Erythroblast (primary cell): ENCODE measurements around the gene TSPAN9.

Source experiments
- DNase-seq, 2 experiments: peaks; one replicate each; lab custom pipeline; 2025; lab: John Stamatoyannopoulos, UW
- GATA1 ChIP-seq: IDR thresholded peaks from 2 replicates; pipeline ENCODE4 v1.6.1; 2011; ENCODE audit warnings: low read depth, mild to moderate bottlenecking, control low read depth, low read length, moderate library complexity
- POLR2A ChIP-seq: IDR thresholded peaks from 2 replicates; pipeline ENCODE4 v1.6.1; 2011; ENCODE audit warnings: mild to moderate bottlenecking, low read length

TSPAN9 gene

DNA sequence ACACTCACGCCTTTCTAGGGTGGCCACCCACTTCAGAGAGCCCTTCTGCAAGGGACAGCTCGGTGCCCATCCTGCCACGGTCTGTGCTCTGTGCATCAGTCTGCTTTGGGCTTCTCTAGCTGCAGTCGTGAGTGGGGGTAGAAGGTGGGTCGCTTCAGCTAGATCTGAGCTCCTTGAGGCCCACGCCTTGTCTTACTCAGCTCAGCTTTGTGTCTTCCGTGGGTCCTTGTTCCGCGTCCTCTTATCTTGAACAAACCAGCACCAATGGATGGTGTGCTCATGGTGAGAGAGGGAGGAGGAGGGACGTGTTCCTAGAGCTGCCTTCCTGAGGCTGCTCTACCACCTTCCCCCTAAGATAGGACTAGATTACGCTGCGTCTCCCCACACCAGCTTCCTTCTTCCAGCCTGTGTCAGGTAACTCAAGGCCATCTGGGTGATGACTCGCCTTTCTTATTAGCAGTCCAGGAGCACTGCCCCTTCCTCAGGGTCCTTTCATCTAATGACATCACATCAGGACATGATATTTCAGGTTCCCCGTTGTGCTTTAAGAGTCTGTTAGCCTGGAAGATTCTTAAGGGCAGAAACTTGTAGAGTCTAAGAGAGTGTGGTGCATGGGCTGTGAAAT, 118.8 kb downstream of the TSPAN9 start:
- no peak for DNase-seq

DNA sequence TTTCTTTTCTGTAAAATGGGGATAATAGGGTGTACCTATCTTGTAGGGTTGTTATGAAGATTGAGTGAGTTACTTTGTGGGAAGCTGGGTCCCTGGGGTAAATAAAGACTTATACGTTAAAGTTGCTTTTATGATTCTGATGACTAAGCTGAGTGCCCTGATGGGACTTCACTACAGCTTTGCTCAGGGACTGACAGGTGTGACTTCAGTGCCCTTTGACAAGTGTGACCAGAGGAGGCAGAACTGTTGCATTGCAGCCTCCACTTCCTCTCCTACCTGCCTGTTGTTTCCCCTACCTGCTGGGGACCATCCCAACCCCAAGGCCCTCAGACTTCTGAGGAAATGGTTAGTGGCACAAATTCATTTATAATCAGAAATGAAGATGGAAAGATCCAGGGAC, 119.3 kb downstream of the TSPAN9 start:
- TF ChIP-seq GATA1 (no peak), POLR2A (no peak)
- DNase-seq = no peak

More for the DNA sequence above, 118.8 kb downstream of the TSPAN9 start:
- TF ChIP-seq GATA1 (no peak), POLR2A (no peak)

DNA sequence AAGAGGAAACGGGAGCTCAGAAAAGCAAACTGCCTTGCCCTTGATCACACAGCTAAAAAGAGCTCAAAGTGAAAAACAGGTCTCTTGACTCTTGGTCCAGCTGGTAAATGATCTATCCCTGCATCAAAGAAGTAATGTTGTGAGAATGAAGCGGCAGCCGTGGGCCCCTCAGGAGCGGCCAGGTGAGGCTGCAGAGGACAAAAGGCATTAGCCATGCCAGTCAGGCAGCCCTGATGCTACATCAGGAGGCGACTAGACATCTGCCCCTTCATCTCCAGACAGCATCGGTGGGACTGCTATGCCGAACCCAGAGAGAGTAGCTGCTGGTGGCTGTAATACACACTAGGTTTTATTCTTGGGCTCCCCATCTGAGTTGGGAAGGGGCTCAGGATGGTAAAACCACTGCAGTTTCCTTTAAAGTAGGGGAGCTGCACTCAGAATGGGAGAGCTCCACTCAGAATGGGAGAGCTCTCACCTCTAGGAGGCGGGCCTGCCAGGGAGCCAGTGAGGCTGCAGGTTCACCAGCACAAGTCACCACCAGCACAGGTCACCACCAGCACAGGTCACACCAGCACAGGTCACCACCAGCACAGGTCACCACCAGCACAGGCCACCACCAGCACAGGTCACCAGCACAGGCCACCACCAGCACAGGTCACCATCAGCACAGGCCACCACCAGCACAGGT, 120.1 kb downstream of the TSPAN9 start:
- no peak for DNase-seq
- TF ChIP-seq POLR2A (no peak), GATA1 (no peak)

- no peak for DNase-seq
- TF ChIP-seq GATA1 = no peak
- no peak for TF ChIP-seq POLR2A
Measured at GRCh38 chr12:3199551-3200031, 122.4 kb downstream of the TSPAN9 start.

DNA sequence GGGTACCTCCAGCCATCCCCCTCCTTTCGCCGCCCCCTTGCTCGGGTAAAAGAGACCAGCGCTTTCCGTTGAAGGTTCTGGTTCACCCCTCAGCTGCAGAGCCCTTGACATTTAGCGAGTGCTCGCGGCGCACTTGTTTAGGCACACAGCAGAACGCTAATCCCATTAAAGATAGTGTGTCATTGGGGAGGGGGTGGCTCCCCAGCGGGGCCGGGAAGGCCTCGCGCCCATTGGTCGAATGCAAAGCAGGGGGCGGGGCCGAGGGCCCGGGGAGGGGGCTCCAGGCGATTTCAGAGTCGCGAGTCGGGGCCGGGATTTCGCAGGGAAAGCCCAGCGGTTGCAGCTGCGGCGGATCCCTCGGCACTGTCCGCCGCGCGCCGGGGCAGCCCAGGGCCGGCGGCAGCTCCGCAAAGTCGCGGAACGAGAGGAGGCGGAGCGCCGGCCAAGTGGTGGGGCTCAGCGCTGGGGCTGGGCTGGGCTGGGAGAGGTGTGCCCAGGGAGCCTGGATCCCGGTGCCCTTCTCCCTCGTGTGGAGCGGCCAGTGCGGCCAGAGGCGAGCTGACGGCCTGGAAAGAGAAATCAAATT, 122.9 kb downstream of the TSPAN9 start:
- no peak for DNase-seq
- TF ChIP-seq POLR2A (no peak), GATA1 (no peak)

DNA sequence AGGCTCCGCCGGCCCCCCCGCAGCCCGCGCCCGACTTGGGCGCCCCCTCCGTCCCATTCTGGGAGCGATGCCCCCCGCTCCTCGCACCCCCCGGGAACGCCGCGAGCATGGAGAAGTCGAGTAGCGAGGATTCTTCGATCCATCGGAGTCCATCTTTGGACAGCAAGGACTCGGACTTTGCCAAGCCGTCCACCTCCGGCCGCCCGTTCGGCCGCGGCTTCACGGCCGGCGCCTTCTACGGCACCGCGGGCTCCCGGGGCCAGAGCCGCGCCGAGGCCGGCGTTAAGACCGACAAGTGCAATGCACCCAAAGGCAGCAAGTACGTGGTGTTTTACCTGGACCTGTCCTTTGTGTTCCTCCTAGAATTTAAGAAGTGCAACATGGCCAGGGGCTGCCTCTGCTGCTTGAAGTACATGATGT, 123.6 kb downstream of the TSPAN9 start:
- no peak for DNase-seq
- TF ChIP-seq POLR2A = no peak
- no peak for TF ChIP-seq GATA1

GRCh38 chr12:3201339-3202051, 124.3 kb downstream of the TSPAN9 start:
- DNase-seq = no peak
- TF ChIP-seq GATA1 (no peak), POLR2A (no peak)

DNA sequence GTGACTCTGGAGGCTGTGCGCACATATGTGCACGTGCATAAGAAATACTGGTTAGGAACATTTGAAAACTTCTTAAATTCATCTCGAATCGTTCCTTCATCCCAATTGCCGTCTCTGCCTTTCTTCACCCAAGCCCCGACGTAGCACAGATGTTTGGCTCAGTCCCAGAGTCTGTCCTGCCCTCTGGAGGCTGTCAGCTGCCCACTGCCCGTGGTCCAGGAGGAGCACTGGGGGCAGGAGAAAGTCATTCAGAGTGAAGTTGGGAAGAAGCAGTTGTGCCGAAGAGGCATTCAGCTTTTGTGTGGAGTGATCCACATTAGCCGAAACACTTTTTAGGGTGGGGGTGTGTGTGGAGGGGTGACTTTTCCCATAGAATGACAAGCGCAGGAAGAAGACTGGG, 124.9 kb downstream of the TSPAN9 start:
- no peak for TF ChIP-seq POLR2A
- TF ChIP-seq GATA1 = no peak
- no peak for DNase-seq

- TF ChIP-seq GATA1 (no peak), POLR2A (no peak)
- peak; percentile 36 to 60 for DNase-seq
Measured at GRCh38 chr12:3202734-3203446, 125.7 kb downstream of the TSPAN9 start.

DNA sequence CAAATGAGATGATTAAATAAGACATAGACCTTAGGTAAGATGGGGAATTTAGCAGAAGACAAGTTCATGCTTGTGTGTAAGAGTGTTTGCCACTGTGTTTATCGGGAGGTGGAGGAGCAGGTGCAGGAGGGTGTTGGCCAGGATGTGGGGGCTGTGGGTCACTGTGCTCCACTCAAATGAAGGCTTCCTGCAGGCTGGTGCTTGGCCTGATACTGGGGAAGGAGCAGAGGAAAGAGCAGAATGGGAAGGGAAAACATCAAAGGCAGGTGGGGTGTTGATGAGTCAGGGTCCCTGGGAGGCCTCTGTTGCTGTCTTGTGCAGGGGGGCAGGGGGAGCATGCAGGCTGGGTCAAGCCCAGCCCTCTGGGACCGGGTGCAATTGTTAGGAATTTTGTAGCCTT, 126.5 kb downstream of the TSPAN9 start:
- DNase-seq = no peak
- TF ChIP-seq GATA1 = no peak
- no peak for TF ChIP-seq POLR2A

- no peak for TF ChIP-seq GATA1
- TF ChIP-seq POLR2A = no peak
- no peak for DNase-seq
Measured at GRCh38 chr12:3204143-3204542, 127.0 kb downstream of the TSPAN9 start.

DNA sequence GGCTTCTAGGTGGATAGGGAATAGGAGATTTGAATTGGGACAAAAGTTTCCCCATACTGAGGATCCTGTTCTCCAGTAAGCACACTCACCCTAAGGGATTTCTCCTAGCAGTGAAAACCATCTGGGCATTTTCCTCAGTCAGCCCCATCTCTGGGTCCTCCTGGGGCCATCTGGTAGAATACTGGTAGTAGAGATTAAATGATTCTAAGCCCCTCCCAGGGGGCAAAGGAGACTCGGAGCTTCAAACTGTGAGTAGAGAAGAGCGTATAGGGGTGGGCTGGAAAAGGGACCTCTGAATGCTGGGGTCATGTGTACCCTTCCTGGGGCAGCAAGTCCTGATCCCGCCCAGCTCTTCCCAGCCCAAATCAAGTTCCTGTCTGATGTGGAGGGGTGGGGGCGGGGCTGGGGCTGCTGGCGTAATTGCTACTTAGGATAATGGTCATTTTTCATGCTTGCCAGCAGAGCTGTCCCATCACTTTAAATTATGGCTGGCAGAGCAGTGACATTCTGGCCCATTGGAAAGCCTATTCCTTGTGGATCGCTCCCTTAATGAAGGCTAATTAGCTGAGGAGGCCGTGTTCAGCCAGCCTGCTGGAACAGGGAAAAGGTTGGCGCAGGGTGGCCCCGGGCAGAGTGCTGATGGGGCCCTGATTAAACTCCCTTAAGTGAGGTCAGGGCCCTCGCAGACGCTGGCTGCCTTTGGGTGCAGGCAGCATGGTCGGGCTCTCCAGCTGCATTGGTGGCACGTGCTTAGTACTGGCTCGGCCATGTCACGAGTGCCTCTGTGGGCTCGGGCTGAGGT, 127.8 kb downstream of the TSPAN9 start:
- no peak for DNase-seq
- TF ChIP-seq GATA1 = no peak
- no peak for TF ChIP-seq POLR2A
